GM12891 (cell line): ENCODE results near the gene COL25A1.

Experiments used
- POLR2A ChIP-seq: IDR thresholded peaks from 2 replicates; pipeline ENCODE4 v1.6.1; 2011; ENCODE audit warnings: low read depth, low read length, control low read depth
- POLR2AphosphoS5 ChIP-seq: IDR thresholded peaks from 2 replicates; pipeline ENCODE4 v1.6.1; 2011; ENCODE audit warnings: low read depth, low read length, control low read depth
- TAF1 ChIP-seq: IDR thresholded peaks from 2 replicates; pipeline ENCODE4 v1.6.1; 2011; ENCODE audit warnings: low read depth, low read length, control low read depth

GRCh38 chr4:109155084-109155483, 147.4 kb downstream of the COL25A1 start:
- TF ChIP-seq POLR2A (no peak), POLR2AphosphoS5 (no peak), TAF1 (no peak)
